Vagina (tissue), 2 donors: ENCODE results near the gene MINDY1.

Experiments
- POLR2A ChIP-seq, 2 donors: fragments of 450-650 bp; IDR thresholded peaks; one replicate each; pipeline ENCODE4 v1.6.1; 2017; ENCODE audit warnings: antibody characterized with exemption in 2 of 2, mild to moderate bottlenecking in 2 of 2, moderate library complexity in 2 of 2
- POLR2AphosphoS5 ChIP-seq, 2 donors: sonication (generic); formaldehyde crosslinking; IDR thresholded peaks; one replicate each; pipeline ENCODE4 v1.9.0; 2017; ENCODE audit warnings: antibody characterized with exemption in 2 of 2, mild to moderate bottlenecking in 2 of 2, low read depth in 1 of 2; ENCODE audit not compliant: insufficient read depth in 1 of 2
- TF ChIP-seq, protein P1 (sequence below), 3 experiments: fragments of 450-650 bp in 2 of 3; fragments of 200-600 bp in 1 of 3; sonication (generic) in 1 of 3; IDR thresholded peaks; one replicate each; pipeline ENCODE4 v1.5.1; 2017 to 2019; ENCODE audit warnings: antibody characterized with exemption in 3 of 3, mild to moderate bottlenecking in 2 of 3, moderate library complexity in 2 of 3

DNA sequence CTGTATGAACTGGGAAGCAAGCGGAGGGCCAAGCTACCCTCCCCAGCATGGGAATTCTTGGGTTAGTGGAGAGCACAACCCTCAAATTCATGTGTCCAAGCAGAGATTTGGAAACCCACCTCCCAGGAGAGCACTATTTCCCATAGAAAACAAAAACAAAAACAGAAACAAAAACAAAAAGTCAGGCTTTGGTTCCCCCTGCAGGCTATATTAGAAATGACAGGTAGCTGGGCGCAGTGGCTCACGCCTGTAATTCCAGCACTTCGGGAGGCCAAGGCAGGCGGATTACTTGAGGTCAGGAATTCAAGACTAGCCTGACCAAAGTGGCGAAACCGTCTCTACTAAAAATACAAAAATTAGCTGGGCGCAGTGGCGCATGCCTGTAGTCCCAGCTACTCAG lies 10.8 kb downstream of the MINDY1 start:
- TF ChIP-seq POLR2AphosphoS5 (IDR thresholded peaks at IDR 0.05; ENCODE audit: insufficient read depth in 1 of 2, low read depth in 1 of 2) = peak in 1 of 2 donors; percentile 32
- TF ChIP-seq, protein P1, sequence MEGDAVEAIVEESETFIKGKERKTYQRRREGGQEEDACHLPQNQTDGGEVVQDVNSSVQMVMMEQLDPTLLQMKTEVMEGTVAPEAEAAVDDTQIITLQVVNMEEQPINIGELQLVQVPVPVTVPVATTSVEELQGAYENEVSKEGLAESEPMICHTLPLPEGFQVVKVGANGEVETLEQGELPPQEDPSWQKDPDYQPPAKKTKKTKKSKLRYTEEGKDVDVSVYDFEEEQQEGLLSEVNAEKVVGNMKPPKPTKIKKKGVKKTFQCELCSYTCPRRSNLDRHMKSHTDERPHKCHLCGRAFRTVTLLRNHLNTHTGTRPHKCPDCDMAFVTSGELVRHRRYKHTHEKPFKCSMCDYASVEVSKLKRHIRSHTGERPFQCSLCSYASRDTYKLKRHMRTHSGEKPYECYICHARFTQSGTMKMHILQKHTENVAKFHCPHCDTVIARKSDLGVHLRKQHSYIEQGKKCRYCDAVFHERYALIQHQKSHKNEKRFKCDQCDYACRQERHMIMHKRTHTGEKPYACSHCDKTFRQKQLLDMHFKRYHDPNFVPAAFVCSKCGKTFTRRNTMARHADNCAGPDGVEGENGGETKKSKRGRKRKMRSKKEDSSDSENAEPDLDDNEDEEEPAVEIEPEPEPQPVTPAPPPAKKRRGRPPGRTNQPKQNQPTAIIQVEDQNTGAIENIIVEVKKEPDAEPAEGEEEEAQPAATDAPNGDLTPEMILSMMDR (IDR thresholded peaks at IDR 0.05) = peak; percentile 61 to 72 (median 65)
- no peak for TF ChIP-seq POLR2A (IDR thresholded peaks at IDR 0.05)
